ENCODE results near the gene UBTD1.
"Not testable (repeated sequence)": the region's sequence is repeated elsewhere in the genome, so short reads cannot be mapped to it uniquely, and the experiment has no call there.

Gene UBTD1

GRCh38 chr10:97498841-97499560, at the start of gene UBTD1:
Gene UBTD1 (plus strand): TSS chr10:97498924. CDS start chr10:97499204, 280 bp downstream.
- DNase-seq (ENCODE audit: low read depth) = peak; percentile 16

- DNase-seq (ENCODE audit: low read depth) = no peak
Observed at GRCh38 chr10:97450828-97451227, 47.9 kb upstream of the UBTD1 start.

GRCh38 chr10:97451605-97452004, 47.1 kb upstream of the UBTD1 start:
- DNase-seq (ENCODE audit: low read depth) = no peak

- no peak for DNase-seq (ENCODE audit: low read depth)
Observed at GRCh38 chr10:97452352-97452751, 46.4 kb upstream of the UBTD1 start.

- DNase-seq (ENCODE audit: low read depth) = no peak
Observed at GRCh38 chr10:97454330-97455036, 44.2 kb upstream of the UBTD1 start.

- DNase-seq (ENCODE audit: low read depth) = no peak
Observed at GRCh38 chr10:97456034-97456685, 42.6 kb upstream of the UBTD1 start.

- DNase-seq (ENCODE audit: low read depth) = no peak
Observed at GRCh38 chr10:97456686-97457065, 42.0 kb upstream of the UBTD1 start.

GRCh38 chr10:97459111-97459510, 39.6 kb upstream of the UBTD1 start:
- no peak for DNase-seq (ENCODE audit: low read depth)

- DNase-seq (ENCODE audit: low read depth) = no peak
Observed at GRCh38 chr10:97459933-97460332, 38.8 kb upstream of the UBTD1 start.

GRCh38 chr10:97462309-97462708, 36.4 kb upstream of the UBTD1 start:
- DNase-seq (ENCODE audit: low read depth) = no peak

- peak; percentile 73 for DNase-seq (ENCODE audit: low read depth)
Observed at GRCh38 chr10:97463363-97464132, 35.2 kb upstream of the UBTD1 start.

- DNase-seq (ENCODE audit: low read depth) = no peak
Observed at GRCh38 chr10:97464226-97464625, 34.5 kb upstream of the UBTD1 start.

GRCh38 chr10:97465982-97466381, 32.7 kb upstream of the UBTD1 start:
- no peak for DNase-seq (ENCODE audit: low read depth)

GRCh38 chr10:97466755-97467154, 32.0 kb upstream of the UBTD1 start:
- DNase-seq (ENCODE audit: low read depth) = no peak

- DNase-seq (ENCODE audit: low read depth) = no peak
Observed at GRCh38 chr10:97468162-97468561, 30.6 kb upstream of the UBTD1 start.

GRCh38 chr10:97468781-97469180, 29.9 kb upstream of the UBTD1 start:
- not testable (repeated sequence) for DNase-seq (ENCODE audit: low read depth)

GRCh38 chr10:97474918-97475317, 23.8 kb upstream of the UBTD1 start:
- DNase-seq (ENCODE audit: low read depth) = no peak

GRCh38 chr10:97475936-97476594, 22.7 kb upstream of the UBTD1 start:
- peak; percentile 56 for DNase-seq (ENCODE audit: low read depth)

- DNase-seq (ENCODE audit: low read depth) = not testable (repeated sequence)
Observed at GRCh38 chr10:97479410-97479809, 19.3 kb upstream of the UBTD1 start.

- DNase-seq (ENCODE audit: low read depth) = no peak
Observed at GRCh38 chr10:97479939-97480338, 18.8 kb upstream of the UBTD1 start.

- DNase-seq (ENCODE audit: low read depth) = no peak
Observed at GRCh38 chr10:97481071-97481470, 17.7 kb upstream of the UBTD1 start.

GRCh38 chr10:97482381-97482780, 16.3 kb upstream of the UBTD1 start:
- no peak for DNase-seq (ENCODE audit: low read depth)
